ENCODE results near the gene EEF2K.

Gene EEF2K

GRCh38 chr16:22239131-22239805, 33.2 kb downstream of the EEF2K start:
- no peak for DNase-seq (ENCODE audit: extremely low read depth in 1 of 2, low read depth in 1 of 2)

- no peak for DNase-seq (ENCODE audit: extremely low read depth in 1 of 2, low read depth in 1 of 2)
These were observed 34.1 kb downstream of the EEF2K start for GRCh38 chr16:22240023-22240710.

GRCh38 chr16:22250522-22250921, 44.4 kb downstream of the EEF2K start:
- DNase-seq (ENCODE audit: extremely low read depth in 1 of 2, low read depth in 1 of 2) = no peak

GRCh38 chr16:22252317-22252716, 46.2 kb downstream of the EEF2K start:
- DNase-seq (ENCODE audit: extremely low read depth in 1 of 2, low read depth in 1 of 2) = no peak

- no peak for DNase-seq (ENCODE audit: extremely low read depth in 1 of 2, low read depth in 1 of 2)
These were observed 47.2 kb downstream of the EEF2K start for GRCh38 chr16:22253272-22253671.

- no peak for DNase-seq (ENCODE audit: extremely low read depth in 1 of 2, low read depth in 1 of 2)
These were observed 49.3 kb downstream of the EEF2K start for GRCh38 chr16:22255335-22255734.

- no peak for DNase-seq (ENCODE audit: extremely low read depth in 1 of 2, low read depth in 1 of 2)
These were observed 51.4 kb downstream of the EEF2K start for GRCh38 chr16:22257440-22257839.

- no peak for DNase-seq (ENCODE audit: extremely low read depth in 1 of 2, low read depth in 1 of 2)
These were observed 54.4 kb downstream of the EEF2K start for GRCh38 chr16:22260490-22260889.

GRCh38 chr16:22262460-22262859, 56.4 kb downstream of the EEF2K start:
- DNase-seq (ENCODE audit: extremely low read depth in 1 of 2, low read depth in 1 of 2) = no peak

GRCh38 chr16:22264786-22265185, 58.7 kb downstream of the EEF2K start:
- no peak for DNase-seq (ENCODE audit: extremely low read depth in 1 of 2, low read depth in 1 of 2)

GRCh38 chr16:22265351-22265750, 59.3 kb downstream of the EEF2K start:
- DNase-seq (ENCODE audit: extremely low read depth in 1 of 2, low read depth in 1 of 2) = no peak

- DNase-seq (ENCODE audit: extremely low read depth in 1 of 2, low read depth in 1 of 2) = no peak
These were observed 60.5 kb downstream of the EEF2K start for GRCh38 chr16:22266546-22266945.

GRCh38 chr16:22267764-22268163, 61.7 kb downstream of the EEF2K start:
- no peak for DNase-seq (ENCODE audit: extremely low read depth in 1 of 2, low read depth in 1 of 2)

GRCh38 chr16:22270525-22270924, 64.4 kb downstream of the EEF2K start:
- DNase-seq (ENCODE audit: extremely low read depth in 1 of 2, low read depth in 1 of 2) = no peak

- DNase-seq (ENCODE audit: extremely low read depth in 1 of 2, low read depth in 1 of 2) = no peak
These were observed 67.0 kb downstream of the EEF2K start for GRCh38 chr16:22272870-22273650.

- DNase-seq (ENCODE audit: extremely low read depth in 1 of 2, low read depth in 1 of 2) = no peak
These were observed 68.8 kb downstream of the EEF2K start for GRCh38 chr16:22274916-22275315.

- no peak for DNase-seq (ENCODE audit: extremely low read depth in 1 of 2, low read depth in 1 of 2)
These were observed 72.6 kb downstream of the EEF2K start for GRCh38 chr16:22278441-22279230.

- DNase-seq (ENCODE audit: extremely low read depth in 1 of 2, low read depth in 1 of 2) = no peak
These were observed 76.3 kb downstream of the EEF2K start for GRCh38 chr16:22282254-22282892.

- no peak for DNase-seq (ENCODE audit: extremely low read depth in 1 of 2, low read depth in 1 of 2)
These were observed 78.6 kb downstream of the EEF2K start for GRCh38 chr16:22284637-22285036.

GRCh38 chr16:22285080-22285479, 79.0 kb downstream of the EEF2K start:
- no peak for DNase-seq (ENCODE audit: extremely low read depth in 1 of 2, low read depth in 1 of 2)

- DNase-seq (ENCODE audit: extremely low read depth in 1 of 2, low read depth in 1 of 2) = no peak
These were observed 84.9 kb downstream of the EEF2K start for GRCh38 chr16:22291020-22291419.
